NCI-H1105 treated with DMSO at 0.1 percent for 48 hours (cell line): ENCODE measurements around the gene GMDS.

ENCODE experiments used
- DNase-seq: peaks from one replicate; lab custom pipeline; 2025; lab: John Stamatoyannopoulos, UW

The GMDS gene

GRCh38 chr6:2178125-2178524 is 67.3 kb downstream of the GMDS start:
- DNase-seq, result no peak

GRCh38 chr6:2175825-2176224 is 69.6 kb downstream of the GMDS start:
- DNase-seq, result no peak

- DNase-seq, result no peak
These were observed 72.0 kb downstream of the GMDS start for GRCh38 chr6:2173203-2173961.

DNA sequence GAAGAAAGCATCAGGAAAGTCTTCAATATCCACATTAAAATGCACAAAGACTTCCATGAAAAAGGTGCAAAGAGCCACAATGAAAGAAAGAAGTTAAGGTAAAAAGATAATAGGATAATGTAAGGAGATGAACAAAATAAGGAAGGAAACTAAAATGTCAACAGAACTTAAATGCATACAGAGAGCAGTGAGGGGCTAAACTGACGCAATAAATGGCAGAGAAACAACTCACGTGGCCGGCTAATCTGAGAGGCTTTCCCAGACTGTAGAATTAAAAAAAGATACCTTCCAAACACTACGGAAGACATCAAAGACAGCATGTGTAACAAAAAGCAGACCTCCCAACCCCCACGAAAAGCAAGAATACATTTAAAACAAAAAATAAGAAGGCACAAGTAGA is 73.7 kb downstream of the GMDS start:
- no peak for DNase-seq

DNA sequence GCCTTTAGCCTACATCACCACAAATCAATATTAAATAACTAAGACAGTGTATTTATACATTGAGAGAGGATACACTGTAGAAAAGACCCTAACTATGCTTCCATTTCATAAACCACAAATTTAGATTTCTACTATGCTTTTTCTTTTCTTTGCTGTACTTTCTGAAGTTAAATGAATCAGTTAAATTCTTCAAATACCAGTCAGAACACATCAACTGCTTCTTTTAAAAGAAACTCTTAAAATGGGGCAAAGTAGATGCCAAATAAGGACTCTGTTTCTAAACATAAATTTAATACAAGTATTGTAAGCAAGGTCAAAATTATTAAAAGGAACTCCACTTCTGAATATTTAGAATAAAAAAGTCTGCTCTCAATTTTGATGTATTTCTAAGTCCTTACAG is 76.9 kb downstream of the GMDS start:
- DNase-seq, result no peak

DNA sequence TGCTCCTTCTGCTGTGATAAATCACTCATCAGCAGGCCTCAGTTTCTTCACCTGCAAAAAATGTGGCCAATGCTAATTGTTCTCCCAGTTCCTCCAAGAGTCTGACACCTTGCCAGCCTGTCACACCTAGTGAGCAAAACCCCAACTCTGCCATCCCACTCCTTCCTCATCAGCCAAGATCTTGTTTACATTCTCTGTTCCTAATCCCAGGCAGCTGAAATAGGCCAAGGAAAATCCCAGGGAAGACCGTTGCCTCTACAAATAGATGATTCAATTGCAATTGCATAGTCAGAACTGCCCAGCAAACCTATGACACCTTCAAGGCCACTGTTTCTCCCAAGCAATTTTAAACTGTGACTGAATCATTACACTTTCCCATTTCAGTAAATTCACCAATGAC is 78.7 kb downstream of the GMDS start:
- no peak for DNase-seq

DNA sequence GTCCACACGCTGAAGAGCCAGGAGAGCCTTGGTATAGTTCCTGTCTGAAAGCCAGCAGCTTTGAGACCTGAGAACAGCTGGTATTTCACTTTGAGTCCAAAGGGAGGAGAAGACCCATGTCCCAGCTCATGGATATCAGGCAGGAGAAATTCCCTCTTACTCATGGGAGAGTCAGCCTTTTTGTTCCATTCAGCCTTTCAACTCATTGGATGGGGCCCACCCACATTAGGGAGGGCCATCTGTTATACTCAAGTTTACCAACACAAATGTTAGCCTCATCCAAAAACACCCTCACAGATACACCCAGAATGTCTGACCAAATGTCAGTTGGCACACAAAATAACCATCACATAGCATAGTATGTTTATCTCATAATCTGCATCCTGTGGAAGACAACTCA is 80.1 kb downstream of the GMDS start:
- DNase-seq, result no peak

- no peak for DNase-seq
These were observed 80.9 kb downstream of the GMDS start for GRCh38 chr6:2164481-2164880.

- DNase-seq, result no peak
These were observed 83.3 kb downstream of the GMDS start for GRCh38 chr6:2162079-2162445.

- DNase-seq, result no peak
These were observed 86.7 kb downstream of the GMDS start for GRCh38 chr6:2158596-2159271.

GRCh38 chr6:2157441-2158127 is 87.8 kb downstream of the GMDS start:
- DNase-seq, result no peak

GRCh38 chr6:2155206-2155605 is 90.2 kb downstream of the GMDS start:
- peak; percentile 87 for DNase-seq

DNA sequence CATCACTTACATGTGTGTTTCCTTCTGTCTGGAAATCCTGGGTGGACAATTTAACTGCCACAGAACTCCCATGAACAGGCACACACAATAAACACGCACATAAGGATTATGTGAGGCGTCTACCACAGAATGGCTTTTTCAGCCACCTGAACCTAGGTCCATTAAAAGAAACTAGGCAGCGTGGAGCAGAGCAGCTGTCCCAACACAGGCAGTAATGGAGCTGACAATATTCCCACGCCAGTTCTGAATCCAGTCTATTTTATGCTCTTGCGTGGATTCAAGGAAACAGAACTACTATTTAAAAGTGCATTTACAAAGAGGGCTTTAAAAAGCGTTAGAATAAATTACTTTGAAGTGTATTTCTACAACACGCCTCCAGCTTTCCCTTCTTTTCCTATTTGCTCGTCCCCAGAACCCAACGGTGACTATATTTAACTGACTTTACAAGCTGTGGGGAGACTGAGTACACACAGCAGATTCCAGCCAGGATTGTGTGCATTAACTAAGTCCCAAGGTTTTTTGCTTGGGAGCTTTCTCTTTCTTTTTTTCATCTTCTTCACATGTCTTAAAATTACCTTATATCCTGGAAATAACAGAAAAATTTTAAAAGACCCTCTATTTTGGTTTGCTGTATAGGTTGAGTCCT is 95.9 kb downstream of the GMDS start:
- no peak for DNase-seq

- DNase-seq, result no peak
These were observed 96.7 kb downstream of the GMDS start for GRCh38 chr6:2148748-2149147.

- DNase-seq, result no peak
These were observed 97.5 kb downstream of the GMDS start for GRCh38 chr6:2147766-2148448.

GRCh38 chr6:2147261-2147660 is 98.1 kb downstream of the GMDS start:
- no peak for DNase-seq

DNA sequence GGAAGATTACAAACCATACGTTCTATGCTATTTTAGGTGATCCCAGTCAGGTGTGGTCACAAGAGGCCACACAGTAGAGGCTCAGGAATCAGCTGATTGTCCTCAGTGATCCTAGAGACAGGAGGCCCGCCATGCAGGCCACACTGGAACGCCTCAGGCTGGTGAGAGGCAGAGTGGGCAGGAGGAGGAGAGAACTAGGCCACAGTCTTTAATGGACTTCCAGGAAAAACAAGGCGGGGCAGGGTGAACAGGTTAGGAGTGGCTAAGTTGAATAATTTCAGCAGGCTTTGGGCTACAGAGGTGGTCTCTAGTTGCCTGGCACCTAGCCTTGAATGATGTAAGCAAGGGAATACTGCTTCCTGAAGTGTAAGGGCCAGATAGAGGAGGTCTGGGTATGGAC is 101.2 kb downstream of the GMDS start:
- DNase-seq, result no peak

DNA sequence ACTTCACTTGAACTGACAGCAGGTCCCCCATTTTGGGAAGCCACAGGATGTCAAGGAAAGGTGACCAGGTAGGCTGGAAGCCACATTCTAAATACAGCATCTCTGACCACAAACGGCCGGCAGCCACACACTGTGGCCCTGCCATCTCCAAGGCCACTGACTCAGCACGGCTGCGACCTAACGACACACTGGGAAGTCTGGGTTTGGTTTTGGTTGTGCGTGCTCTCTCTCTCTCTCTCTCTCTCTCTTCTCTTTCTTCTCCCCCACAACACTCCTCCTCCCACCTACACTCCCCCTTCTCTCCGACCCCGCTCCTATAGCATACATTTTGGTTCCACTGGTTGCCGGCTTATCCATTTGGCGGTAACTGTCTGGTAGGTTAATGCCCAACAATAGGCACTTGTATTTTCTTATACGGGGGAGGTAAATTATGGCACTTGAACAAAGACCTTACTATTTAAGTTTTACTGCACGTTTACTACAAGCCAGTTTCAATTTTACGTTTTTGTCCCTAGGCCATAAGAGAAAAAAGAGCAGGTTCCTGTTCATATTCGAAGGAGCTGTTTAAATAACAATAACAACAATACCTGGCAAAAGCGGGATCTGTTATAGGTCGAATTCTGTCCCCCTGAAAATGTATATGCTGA is 103.6 kb downstream of the GMDS start:
- no peak for DNase-seq

- no peak for DNase-seq
These were observed 104.8 kb downstream of the GMDS start for GRCh38 chr6:2140438-2141128.

DNA sequence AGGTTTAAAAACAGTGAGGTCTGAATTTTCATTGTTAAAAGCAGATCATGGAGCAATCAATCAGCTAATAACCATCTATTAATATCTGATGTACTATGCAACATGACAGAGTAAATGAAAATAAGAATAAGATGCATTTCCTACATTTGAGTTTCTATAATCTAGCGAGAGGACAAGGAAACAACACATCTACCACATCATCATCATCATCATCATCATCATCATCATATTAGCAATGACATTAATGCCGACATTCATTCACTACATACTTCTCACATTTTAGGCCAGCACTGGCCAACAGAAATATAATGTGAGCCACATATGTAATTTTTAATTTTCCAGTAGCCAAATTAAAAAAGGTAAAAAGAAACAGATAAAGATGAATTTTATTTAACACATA is 110.0 kb downstream of the GMDS start:
- no peak for DNase-seq

DNA sequence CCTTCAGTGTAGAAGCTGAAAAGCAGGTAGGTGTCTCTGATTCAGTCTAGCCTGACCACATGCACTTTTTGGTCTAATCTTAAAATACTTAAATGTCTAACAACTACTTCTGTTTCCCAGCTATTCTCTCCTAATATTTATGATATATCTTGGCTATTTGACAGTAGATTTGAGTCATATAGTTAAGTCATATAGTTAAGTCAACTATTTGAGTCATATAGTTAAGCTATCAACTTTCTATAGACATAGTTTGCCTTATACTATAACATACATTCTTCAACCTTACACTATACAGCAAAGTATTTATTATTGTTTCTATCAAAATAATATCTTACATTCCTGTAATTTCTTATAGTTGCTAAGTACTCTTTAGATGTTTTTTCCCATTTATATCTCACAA is 110.9 kb downstream of the GMDS start:
- DNase-seq, result no peak
